Left lobe of liver (tissue), 1 donor: ENCODE measurements around the gene GNAO1. TPM values are rescaled to one million over a fixed set of nuclear protein-coding genes. Genes with fewer than 3 reads are reported as not detected.

Source experiments
- total RNA-seq: library from RNA; stranded (reverse); gene quantifications from one replicate; pipeline ENCODE4 v1.2.1, GENCODE V29; 2021
- donor health status: DM: no; HTN: yes; CAD: no.

The GNAO1 gene
- total RNA-seq, 1 donor from 2014 or later = 24.4 TPM

Other genes with a start within 250 kb of the GNAO1 start
- 159 TPM for gene AMFR, start 234.1 kb downstream of the GNAO1 start, total RNA-seq